Fibroblast of skin of abdomen (primary cell): ENCODE measurements around the gene JUP.

Source experiments
- DNase-seq: peaks from one replicate; pipeline ENCODE4 v3.0.0-alpha.2; 2013

The JUP gene

DNA sequence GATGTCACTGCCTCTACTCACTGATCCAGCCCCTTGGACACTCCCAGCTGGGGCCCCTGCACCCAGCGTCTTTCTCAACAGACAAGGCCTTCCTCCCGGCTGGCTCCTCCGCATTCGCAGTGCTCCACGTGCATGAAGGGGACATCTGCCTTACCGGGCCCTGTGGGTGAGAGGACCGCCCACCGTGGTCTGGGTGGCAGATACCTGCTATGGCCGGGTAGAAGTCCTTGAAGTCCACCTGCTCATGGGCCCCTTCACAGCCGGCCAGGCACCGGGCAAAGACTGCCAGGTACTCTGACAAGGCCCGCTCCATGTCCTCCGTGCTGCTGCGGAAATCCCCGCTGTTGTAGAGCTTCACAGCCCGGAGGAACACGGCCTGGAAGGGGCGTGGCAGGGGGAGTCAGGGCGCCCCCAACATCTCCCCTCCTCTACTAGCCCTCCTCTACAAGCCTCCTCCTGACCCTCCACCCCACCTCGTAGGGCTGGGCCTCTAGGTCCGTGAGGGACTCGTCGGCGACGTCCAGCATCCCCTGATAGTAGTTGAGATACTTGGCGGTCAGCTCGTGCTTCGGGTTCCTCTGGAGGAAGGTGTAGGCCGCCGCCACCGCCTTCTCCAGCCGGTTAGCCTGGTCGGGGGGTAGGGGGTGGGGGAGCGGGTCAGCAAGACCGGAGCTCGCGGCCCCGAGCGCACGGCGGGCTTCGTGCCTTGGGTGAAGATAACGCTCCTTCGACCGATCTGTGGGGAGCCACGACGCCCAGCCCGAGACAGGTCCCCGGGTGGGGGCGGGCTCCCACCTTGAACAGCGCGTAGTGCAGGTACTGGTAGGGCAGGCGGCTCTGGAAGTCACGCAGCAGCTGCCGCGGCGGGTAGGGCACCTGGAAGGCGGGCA, 24.4 kb upstream of the JUP start:
- no peak for DNase-seq

DNA sequence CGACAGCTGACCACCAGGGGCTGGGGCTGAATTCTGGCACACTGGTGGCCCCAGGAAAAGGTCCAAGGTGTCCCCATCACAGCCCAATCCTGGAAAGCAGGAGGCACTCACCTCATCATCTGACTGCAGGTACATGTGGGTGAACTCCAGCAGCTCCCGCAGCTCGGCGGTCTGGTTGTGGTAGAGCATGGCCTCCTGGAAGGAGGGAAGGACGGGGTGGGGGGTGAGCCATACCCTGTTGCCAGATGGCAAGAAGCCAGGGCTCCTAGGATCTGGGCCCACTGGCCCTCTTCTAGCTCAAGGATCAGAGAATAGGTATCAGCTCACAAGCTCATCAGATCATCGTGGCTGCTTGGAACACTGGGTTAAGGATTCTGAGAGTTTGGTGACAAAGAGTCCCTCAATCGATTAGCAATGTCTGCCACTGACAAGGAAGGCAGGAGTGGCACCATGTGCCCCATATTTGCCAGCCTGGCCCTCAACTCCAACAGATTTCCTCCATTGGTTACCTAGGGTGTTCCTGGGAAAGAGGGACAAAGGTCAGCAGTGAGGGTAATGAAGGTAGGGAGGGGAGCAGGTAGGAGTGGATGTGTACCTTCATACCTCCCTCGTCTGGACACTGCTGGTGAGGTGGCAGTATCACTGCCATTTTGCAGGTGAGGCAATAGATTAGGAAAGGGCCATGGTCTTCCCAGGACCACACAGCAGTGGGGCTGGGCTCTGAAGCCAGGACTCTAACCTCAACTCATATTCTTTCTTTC, 20.4 kb upstream of the JUP start:
- no peak for DNase-seq

DNA sequence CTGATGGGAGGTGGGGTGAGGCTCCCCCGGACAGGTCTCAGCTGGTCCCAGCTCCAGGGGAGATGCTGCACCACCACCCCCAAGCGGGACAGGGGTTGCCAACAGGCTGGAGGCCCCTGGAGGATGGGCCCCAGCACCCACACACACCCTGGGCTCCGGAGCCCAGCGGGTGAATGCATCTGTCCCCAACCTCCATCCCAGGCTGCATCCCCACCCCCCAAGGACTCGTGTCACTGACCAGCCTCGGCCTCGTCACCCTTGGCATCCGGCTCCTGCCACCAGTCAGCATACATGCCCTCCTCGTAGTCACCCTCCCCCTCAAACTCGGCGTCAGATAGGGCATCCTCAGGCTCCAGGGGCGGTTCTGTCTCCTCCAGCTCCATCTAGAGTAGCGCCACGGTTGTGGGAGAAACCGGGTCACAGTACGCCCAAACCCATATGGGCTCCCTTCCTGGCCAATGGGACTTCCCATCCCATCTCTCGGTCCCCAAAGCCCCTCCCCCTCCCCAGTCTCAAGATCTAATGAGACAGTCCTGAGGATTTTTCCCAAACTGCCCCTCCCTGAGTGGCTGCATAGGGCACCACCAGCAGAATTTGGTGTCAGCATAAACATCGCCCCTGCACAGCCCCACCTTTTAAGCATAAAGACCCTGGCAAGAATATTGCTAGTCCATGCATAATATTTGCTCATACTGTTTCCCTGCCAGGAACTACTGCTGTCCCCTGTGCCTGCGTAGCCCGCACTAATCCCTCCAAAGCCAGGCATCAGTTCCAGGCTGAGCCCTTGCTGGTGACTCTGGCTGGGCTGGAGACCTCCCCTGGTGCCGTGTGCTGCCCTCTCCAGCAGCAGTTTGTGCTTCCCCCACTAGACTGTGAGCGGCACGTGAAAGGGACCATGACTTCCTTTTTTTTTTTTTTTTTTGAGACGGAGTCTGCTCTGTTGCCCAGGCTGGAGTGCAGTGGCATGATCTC, 16.8 kb upstream of the JUP start:
- DNase-seq: no peak

DNA sequence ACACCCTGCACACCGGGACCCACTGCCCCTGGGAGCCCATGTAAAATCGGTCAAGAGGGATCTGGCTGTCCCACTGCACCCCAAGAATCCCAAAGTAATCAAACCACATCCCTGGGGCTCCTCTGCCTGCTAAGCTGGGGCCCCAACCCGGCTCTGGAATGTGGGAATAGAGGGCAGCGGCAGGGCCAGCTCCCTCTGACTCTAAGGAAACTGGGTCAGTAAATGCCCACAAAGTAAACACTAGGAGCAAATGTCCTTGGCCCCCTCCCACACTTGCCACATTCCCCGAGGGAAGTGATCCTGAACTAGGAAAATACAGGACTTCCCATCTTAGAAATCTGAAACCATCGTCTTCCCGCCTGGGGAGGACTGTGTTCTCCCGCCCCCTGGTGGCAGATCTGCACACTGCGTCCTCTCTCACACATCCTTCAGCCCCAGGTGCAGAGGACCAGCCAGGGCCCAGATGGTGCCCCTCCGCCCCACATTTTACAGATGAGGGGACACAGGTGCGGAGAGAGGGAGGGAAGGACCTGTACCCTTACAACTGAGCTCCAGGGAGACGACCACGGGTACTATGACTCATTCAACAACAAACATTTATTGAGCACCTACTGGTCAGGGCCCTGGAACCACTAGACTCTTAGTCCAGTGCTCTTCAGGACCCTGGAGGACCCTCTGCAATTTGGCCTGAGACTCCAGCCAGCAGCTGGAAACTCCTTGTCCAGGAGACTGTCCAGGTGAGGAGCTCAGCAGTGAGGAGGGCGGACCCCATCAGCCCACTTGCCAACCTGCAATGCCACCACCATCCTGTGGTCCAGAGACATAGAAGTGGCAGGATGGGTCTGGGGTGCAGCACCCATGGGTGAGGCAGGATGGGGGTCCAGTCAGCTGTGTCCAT, 15.1 kb upstream of the JUP start:
- peak; percentile 70 for DNase-seq

DNA sequence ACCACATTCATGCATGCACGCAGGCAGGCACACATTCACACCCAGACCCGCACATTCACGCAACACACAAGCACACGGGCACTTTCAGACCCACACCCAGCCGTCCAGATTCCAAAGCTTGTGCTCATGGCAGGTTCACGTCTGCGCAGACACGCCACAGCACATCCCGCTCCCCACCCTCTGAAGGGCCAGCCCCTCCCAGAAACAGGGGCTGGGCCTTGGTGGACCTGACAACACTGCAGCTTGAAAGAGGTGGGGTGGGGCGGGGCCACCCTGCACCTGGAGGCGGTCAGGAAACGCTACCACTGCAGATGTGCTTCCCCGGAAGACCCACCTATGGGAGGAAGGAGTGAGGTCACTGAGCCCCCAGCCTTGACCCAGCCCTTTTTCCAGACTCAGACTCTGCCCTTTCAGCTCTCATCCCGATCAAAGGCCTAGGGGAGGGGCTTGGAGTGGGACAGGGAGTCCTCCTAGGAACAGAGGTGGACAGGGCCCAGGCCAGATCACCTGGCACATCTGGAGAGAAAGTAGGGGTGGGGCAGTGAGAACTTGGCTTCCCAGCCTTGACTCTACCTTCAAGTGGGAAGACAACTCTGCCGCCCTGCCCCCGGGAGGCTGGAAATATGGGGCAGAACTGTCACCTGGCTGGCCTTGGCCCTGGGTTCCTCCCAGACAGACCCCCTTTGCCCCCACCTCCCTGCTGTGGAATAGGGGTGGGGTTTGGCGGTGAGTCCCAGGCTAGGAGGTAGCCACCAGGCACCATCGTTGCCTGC, 14.3 kb upstream of the JUP start:
- peak; percentile 72 for DNase-seq

GRCh38 chr17:41799366-41799765, 12.9 kb upstream of the JUP start:
- DNase-seq: no peak

DNA sequence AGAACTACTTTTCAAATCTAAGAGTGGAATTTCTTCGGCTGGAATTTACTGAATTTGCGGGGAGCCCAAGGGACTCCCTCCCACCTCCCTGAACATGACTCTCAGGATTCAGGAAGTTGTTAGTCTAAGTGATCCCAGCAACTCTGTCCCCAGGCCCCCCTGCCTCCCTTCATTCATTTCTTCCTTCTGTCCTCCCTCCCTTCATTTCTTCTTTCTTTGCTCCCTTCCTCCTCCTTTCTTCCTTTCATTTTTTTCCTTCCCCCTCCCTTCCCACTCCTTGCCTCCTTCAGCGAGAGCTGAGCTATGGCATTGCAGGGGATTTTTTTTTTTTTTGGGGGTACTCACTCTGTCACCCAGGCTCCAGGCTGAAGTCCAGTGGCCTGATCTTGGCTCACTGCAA, 10.9 kb upstream of the JUP start:
- no peak for DNase-seq

DNA sequence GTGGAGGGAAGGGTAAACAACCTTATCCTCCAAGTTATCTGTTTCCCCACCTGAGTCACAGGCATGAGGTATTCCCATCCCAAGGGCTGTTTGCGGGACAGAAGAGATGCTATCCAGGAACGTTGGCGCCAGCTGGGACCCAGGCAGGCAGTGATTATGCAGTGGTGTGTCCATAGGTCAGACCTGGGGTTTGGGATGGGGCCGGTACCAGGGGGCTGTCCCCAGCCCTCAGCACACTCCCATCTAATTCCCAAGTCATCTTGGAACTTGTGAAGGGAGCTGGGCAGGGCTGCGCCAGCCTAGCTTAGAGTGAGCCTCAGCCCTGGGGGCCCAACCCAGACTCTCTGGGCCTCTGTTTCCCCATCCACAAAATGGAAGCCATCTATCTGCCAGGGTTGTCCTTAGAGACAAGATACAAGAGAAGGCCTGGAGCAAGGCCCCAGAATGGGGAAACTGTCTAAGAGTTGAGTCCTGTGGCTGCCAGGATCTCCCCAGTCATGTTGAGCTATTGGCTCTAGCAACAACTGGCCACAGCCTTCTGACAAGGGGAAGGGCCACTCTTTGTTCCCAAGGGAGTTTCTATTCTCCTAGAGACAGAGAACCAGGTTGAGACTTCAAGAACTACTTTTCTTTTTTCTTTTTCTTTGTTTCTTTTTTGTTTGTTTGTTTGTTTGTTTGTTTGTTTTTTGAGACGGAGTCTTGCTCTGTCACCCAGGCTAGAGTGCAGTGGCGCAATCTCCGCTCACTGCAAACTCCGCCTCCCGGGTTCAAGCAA, 9.8 kb upstream of the JUP start:
- DNase-seq: no peak

GRCh38 chr17:41794540-41794975, 8.0 kb upstream of the JUP start:
- DNase-seq: no peak

GRCh38 chr17:41793784-41794539, 7.5 kb upstream of the JUP start:
- no peak for DNase-seq

DNA sequence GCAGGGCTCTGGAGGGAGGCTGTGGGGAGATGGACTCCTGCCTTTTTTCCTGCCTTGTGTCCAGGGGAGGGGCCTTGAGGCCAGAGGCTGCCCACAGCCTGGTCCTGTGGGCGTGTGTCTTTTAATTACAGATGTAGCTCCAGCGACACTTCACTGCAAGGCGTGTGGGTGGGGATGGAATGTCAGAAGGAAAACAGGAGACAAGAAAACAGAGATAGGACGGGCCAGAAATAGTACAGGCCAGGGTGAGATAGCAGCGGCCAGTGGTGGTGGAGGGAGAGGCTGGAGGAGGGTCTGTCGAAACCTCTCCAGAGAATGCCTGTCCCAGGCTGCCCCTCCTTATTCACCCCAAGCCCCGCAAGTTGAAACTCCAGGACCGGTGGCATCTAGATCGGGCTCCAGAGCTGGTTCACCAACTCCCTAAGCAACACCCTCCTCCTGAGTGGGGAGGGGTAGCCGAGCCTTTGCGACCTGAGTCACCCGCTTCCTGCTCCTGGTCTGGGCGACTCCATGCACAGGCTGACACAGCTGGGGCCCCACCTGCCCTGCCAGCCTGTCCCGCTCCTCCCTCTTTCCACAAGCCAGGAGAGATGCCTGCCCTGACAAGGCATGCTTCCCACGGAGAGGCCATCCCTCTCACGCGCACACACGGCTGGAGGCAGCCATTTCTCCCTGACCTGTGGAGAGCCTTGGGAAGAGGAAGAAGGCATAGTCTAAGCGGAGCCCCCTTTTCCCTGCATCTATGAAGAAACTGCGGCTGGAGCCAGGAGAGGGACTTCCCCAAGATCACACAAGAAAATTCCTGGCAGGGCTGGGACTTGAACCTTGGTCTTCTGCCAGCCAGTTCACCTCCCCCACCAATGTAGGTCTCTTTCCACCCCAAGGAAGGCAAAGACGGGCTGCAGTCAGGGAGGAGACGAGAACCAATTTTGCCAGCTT, 6.6 kb upstream of the JUP start:
- no peak for DNase-seq

- no peak for DNase-seq
Measured at GRCh38 chr17:41787021-41787418, 509 bp upstream of the JUP start.

DNA sequence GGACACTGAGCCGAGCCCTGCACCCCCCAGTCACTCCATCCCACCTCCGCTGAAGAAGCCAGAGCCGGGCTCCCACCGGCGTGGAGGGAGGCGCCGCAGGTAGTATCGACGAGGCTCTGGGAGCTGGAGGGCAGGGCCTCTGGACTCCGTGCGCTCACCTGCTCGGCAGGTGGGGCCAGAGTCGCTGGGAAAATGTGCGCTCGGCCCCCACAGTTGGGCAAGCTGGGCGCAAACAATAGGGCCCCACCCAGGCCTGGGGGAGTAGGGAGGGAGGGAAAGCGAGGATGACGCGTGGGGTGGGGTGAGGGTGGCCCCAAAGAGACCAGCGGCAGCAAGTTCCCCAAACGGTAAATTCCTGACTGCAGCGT, 668 bp downstream of the JUP start:
- no peak for DNase-seq

GRCh38 chr17:41785091-41785858, 1.2 kb downstream of the JUP start:
- DNase-seq: no peak

- no peak for DNase-seq
Measured at GRCh38 chr17:41784207-41784744, 2.2 kb downstream of the JUP start.

DNA sequence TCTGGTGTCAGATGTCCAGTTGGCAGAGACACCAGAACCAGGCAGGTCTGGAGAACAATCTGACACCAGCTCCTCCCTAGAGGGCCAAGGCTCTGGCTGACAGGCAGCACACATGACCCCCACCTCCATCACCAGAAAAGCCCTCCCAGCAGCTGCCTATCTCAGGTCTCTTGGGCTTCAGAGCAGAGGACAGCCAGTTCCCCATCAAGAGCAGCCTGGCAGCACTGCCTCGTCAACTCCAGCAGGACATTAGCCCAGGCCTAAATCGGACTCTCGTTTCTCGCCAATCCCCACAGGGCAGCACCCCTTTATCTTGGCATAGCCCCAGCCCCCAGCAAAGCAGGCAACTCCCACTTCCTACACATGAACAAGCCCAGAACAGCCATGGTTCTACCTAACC, 4.4 kb downstream of the JUP start:
- DNase-seq: no peak
